Cardiac muscle cell (in vitro differentiated cells and primary cell): ENCODE measurements around the gene ZC3H12C. TPM values are rescaled to one million over a fixed set of nuclear protein-coding genes. Genes with fewer than 3 reads are reported as not detected.

Source experiments
- DNase-seq, 2 donors: peaks; one replicate each; pipeline versions ENCODE4 v3.0.0 to v3.0.0-alpha.2; 2010 to 2017; ENCODE audit warnings: low read depth in 1 of 2, low spot score in 1 of 2
- H3K27ac ChIP-seq: fragments of 200-600 bp; sonication (generic); 2 replicates; pipeline ENCODE4 v1.5.1; 2016
- H3K27me3 ChIP-seq: fragments of 200-600 bp; sonication (generic); 2 replicates; pipeline ENCODE4 v1.6.0; 2016; ENCODE audit warnings: control low read depth
- H3K36me3 ChIP-seq: fragments of 200-600 bp; sonication (generic); 2 replicates; pipeline ENCODE4 v1.5.1; 2016; ENCODE audit warnings: control low read depth
- H3K4me1 ChIP-seq: fragments of 200-600 bp; sonication (generic); 2 replicates; pipeline ENCODE4 v1.8.1; 2017; ENCODE audit warnings: low read depth, mild to moderate bottlenecking, mixed run types
- H3K4me3 ChIP-seq: fragments of 200-600 bp; sonication (generic); 2 replicates; pipeline ENCODE4 v1.5.1; 2016; ENCODE audit warnings: mild to moderate bottlenecking
- H3K9me3 ChIP-seq: fragments of 200-600 bp; sonication (generic); 2 replicates; pipeline ENCODE4 v1.5.1; 2017; ENCODE audit warnings: low read depth, mild to moderate bottlenecking, control low read depth
- polyA plus RNA-seq: library from polyadenylated mRNA; unstranded; fragments of >200 nt; fragmentation: Nextera tagmentation; extraction: Ambion mirVana; gene quantifications from 2 replicates; pipeline ENCODE4 v1.2.1, GENCODE V29; 2016
- total RNA-seq: library from RNA; depleted of rRNA; stranded (reverse); fragments of >200 nt; gene quantifications from 2 replicates; pipeline ENCODE4 v1.2.3, GENCODE V29; 2016
- TF ChIP-seq, protein P1 (sequence below): IDR thresholded peaks from 2 replicates; pipeline ENCODE4 v1.5.1; 2012; ENCODE audit warnings: low read depth, mild to moderate bottlenecking, low read length

ZC3H12C gene
- total RNA-seq (7.0 and 7.1 TPM in 2 replicates), polyA plus RNA-seq (1.0 and 1.7 TPM in 2 replicates)

DNA sequence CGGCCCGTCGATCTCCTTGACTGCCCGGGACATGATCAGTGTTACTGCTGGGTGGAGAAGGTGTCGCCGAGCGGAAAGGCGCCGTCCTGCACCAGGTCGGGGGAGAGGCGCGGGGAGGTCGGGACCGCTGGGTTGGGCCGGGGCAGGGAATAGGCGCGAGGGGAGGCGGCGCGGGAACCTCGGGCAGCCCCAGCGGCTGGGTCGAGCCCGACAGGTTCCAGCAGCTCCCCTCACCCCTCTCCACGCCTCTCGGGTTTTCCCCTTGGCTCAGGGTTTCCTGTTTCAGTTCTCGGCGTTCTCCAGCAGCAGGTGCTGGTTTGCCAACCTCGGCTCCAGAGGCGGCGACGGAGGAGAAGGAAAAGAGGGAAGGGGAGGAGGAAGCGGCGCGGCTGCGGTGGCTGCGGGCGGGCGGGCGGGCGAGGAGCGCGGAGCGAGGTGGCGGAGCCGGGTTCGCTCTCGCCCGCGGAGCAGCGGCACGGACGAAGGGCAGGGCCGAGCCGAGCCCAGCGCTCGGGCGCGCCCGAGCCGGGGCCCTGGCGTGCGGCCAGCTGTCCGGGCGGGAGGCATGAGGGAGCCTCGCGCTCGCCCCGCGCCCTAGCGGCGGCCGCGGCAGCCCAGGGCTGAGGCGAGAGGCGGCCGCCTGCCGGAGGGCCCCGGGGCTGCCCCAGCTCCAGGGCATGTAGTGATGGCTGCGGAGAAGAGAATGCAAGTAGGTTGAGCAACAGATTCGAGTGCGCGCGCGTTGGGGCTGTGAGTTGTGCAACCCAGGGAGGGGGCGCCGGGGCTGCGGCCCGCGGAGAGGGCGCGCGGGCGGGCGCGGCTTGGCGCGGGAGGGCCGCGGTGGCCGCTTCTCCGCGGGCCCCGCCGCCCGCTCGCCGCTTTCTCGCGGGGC is at the start of gene ZC3H12C:
TSS of gene ZC3H12C (plus strand) at position 878 of the 892 bp plus-strand sequence. CDS start 20 bp downstream, outside the sequence.
- peaks cover 41% of the 10 kb centered on the region for H3K27me3 ChIP-seq
- H3K4me1 ChIP-seq = no peaks in the 10 kb centered on the region
- H3K27ac ChIP-seq = peak within 1 kb of the TSS; percentile 89
- H3K4me3 ChIP-seq = peak within 1 kb of the TSS; percentile 97
- DNase-seq = peak; percentile 91 to 93
- no peaks in the 10 kb centered on the region for H3K9me3 ChIP-seq
- TF ChIP-seq, protein P1, sequence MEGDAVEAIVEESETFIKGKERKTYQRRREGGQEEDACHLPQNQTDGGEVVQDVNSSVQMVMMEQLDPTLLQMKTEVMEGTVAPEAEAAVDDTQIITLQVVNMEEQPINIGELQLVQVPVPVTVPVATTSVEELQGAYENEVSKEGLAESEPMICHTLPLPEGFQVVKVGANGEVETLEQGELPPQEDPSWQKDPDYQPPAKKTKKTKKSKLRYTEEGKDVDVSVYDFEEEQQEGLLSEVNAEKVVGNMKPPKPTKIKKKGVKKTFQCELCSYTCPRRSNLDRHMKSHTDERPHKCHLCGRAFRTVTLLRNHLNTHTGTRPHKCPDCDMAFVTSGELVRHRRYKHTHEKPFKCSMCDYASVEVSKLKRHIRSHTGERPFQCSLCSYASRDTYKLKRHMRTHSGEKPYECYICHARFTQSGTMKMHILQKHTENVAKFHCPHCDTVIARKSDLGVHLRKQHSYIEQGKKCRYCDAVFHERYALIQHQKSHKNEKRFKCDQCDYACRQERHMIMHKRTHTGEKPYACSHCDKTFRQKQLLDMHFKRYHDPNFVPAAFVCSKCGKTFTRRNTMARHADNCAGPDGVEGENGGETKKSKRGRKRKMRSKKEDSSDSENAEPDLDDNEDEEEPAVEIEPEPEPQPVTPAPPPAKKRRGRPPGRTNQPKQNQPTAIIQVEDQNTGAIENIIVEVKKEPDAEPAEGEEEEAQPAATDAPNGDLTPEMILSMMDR = peak; percentile 36
- H3K36me3 ChIP-seq = no peaks in the 10 kb centered on the region

DNA sequence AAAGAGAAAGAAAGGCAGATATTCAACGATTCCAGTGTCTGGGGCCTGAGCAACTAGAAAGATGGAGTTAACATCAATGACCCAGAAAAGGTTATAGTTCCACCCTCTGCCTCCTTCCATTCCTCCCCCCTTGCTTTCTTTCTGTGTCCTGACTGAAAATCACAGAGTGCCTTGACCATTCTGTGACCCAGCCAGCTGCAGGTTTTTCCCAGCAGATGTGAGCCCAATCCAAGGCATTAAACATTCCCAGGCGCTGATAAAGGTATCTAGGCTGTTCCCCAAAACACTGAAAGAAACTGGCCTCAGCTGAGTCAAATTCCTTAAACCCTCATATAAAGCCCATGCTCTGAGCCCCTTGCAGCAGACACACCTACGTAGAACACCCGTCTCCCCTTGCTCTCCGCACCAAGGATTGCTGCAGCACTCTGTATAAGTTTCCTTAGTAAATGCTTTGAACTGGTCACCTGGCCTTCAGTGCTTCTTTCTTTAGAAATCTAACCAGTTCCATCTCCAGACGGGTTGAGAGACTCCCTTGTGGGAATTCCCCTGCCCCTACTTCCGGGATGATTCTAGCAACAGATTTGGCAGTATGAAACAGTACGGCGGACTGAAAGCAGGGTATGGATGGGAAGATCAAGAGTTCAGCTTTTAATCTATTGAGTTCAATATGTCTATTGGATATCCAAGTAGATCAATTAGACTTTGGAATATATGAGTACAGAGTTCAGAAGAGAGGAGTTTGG is 48.8 kb upstream of the ZC3H12C start:
- Histone ChIP-seq H3K9me3 (no peaks in the 10 kb centered on the region), H3K27me3 (no peaks in the 10 kb centered on the region), H3K27ac (no peak overlapping the region), H3K4me3 (no peak overlapping the region), H3K4me1 (no peaks in the 10 kb centered on the region), H3K36me3 (no peaks in the 10 kb centered on the region)
- TF ChIP-seq, protein P1 = no peak
- DNase-seq = no peak

DNA sequence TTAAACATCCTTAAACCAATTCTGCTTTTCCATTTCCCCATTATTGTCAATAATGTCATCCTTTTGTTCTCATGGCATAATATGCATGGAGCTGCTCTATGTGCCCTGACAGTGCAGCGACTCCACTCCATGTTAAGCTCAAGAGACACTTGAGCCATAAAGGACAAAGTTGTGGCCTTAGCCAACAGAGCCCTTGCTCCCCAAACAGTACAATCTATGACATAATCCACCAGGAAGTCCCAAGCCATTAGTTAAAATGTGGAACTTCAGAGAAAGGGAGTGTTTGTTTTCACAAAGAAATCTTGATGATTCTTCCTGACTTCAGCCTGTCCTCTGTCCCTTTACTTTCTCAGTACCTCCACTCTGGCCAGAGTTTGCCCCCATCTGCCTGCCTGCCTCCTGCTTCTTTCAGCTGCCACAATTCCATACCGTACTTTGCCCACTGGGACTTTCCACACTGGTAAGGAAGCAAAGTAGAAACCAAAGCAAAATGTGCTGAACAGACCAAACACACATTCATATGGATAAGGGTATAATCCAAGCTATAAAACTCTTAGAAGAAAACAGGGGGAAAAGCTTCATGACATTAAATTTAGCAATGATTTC is 46.3 kb upstream of the ZC3H12C start:
- H3K4me3 ChIP-seq = no peak overlapping the region
- TF ChIP-seq, protein P1 = no peak
- H3K36me3 ChIP-seq = no peaks in the 10 kb centered on the region
- H3K27ac ChIP-seq = no peak overlapping the region
- no peaks in the 10 kb centered on the region for H3K27me3 ChIP-seq
- H3K9me3 ChIP-seq = no peaks in the 10 kb centered on the region
- DNase-seq = no peak
- H3K4me1 ChIP-seq = no peaks in the 10 kb centered on the region

DNA sequence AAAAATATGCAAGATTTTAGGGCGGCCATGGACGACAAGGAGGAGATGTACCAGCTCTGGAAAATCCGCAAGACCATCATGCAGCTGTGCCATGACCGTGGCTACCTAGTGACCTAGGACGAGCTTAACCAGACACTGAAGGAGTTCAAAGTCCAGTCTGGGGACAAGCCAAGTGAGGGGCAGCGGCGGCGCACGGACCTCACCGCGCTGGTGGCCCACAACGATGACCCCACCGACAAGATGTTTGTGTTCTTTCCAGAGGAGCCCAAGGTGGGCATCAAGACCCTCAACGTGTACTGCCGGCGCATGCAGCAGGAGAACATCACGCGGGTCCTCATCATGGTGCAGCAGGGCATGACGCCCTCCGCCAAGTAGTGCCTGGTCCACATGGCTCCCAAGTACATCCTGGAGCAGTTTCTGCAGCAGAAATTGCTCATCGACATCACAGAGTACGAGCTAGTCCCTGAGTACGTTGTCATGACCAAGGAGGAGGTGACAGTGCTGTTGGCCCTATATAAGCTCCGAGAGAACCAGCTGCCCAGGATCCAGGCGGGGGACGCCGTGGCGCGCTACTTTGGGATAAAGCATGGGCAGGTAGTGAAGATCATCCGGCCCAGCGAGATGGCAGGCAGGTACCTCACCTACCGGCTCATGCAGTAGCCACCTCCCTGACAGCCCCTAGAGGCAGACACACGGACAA is 43.5 kb upstream of the ZC3H12C start:
- TF ChIP-seq, protein P1 = no peak
- no peaks in the 10 kb centered on the region for H3K36me3 ChIP-seq
- DNase-seq = no peak
- H3K4me1 ChIP-seq = no peaks in the 10 kb centered on the region
- no peak overlapping the region for H3K4me3 ChIP-seq
- no peaks in the 10 kb centered on the region for H3K9me3 ChIP-seq
- no peak overlapping the region for H3K27ac ChIP-seq
- no peaks in the 10 kb centered on the region for H3K27me3 ChIP-seq

GRCh38 chr11:110050201-110050506 is 43.0 kb upstream of the ZC3H12C start:
- no peak for DNase-seq
- H3K4me1 ChIP-seq = no peaks in the 10 kb centered on the region
- H3K27ac ChIP-seq = no peak overlapping the region
- no peaks in the 10 kb centered on the region for H3K9me3 ChIP-seq
- no peaks in the 10 kb centered on the region for H3K36me3 ChIP-seq
- H3K4me3 ChIP-seq = no peak overlapping the region
- TF ChIP-seq, protein P1 = no peak
- H3K27me3 ChIP-seq = no peaks in the 10 kb centered on the region
